Gastroesophageal sphincter (tissue), 4 donors: Measurements from ENCODE around the gene CLCN4. TPM values are rescaled to one million over a fixed set of nuclear protein-coding genes. Genes with fewer than 3 reads are reported as not detected.

Experiments
- ATAC-seq: fragments of 150-250 bp; one replicate; pipeline ENCODE4 v1.9.1; 2016; ENCODE audit warnings: mild to moderate bottlenecking, moderate library complexity
- H3K27ac ChIP-seq, 4 donors: fragments of 200-600 bp; sonication (generic) in 3 of 4; 1 replicate in 3 of 4; 2 replicates in 1 of 4; pipeline ENCODE4 v1.5.1; 2016 to 2019
- H3K27me3 ChIP-seq: fragments of 200-600 bp; sonication (generic); one replicate; pipeline ENCODE4 v1.5.1; 2019
- H3K36me3 ChIP-seq, 2 donors: fragments of 200-600 bp; sonication (generic); one replicate each; pipeline ENCODE4 v1.5.1; 2019; ENCODE audit warnings: control low read depth in 1 of 2
- H3K4me1 ChIP-seq, 3 donors: fragments of 200-600 bp; sonication (generic); 1 replicate in 2 of 3; 2 replicates in 1 of 3; pipeline ENCODE4 v1.5.1; 2016 to 2019; ENCODE audit warnings: control low read depth in 2 of 3
- H3K4me3 ChIP-seq, 2 donors: fragments of 200-600 bp; sonication (generic); one replicate each; pipeline ENCODE4 v1.5.1; 2019; ENCODE audit warnings: mild to moderate bottlenecking in 1 of 2, moderate library complexity in 1 of 2
- H3K9me3 ChIP-seq, 3 donors: fragments of 200-600 bp; sonication (generic); one replicate each; pipeline ENCODE4 v1.5.1; 2017 to 2019; ENCODE audit warnings: control low read depth in 2 of 3
- EP300 ChIP-seq: sonication (generic); formaldehyde crosslinking; IDR thresholded peaks from one replicate; pipeline ENCODE4 v1.6.1; 2017; ENCODE audit warnings: antibody characterized with exemption, mild to moderate bottlenecking
- POLR2A ChIP-seq, 2 donors: fragments of 450-650 bp; IDR thresholded peaks; one replicate each; pipeline ENCODE4 v1.6.1; 2017; ENCODE audit warnings: antibody characterized with exemption in 2 of 2, mild to moderate bottlenecking in 2 of 2, moderate library complexity in 1 of 2
- POLR2AphosphoS5 ChIP-seq: sonication (generic); formaldehyde crosslinking; IDR thresholded peaks from one replicate; pipeline ENCODE4 v1.6.1; 2017; ENCODE audit warnings: antibody characterized with exemption
- WGBS, 2 donors: methylation state at CpG; one replicate each; pipeline ENCODE4 v1.1.5; 2018; ENCODE audit warnings: low coverage in 1 of 2; 5-methylcytosine and 5-hydroxymethylcytosine counted together
- total RNA-seq, 4 donors: library from RNA; depleted of rRNA; stranded (reverse); fragments of >200 nt; gene quantifications; one replicate each; pipeline ENCODE4 v1.1.0, GENCODE V29; 2016
- TF ChIP-seq, protein P1 (sequence below), 4 experiments: fragments of 200-600 bp in 2 of 4; fragments of 450-650 bp in 2 of 4; sonication (generic) in 1 of 4; IDR thresholded peaks; one replicate each; pipeline ENCODE4 v1.5.1; 2017 to 2019; ENCODE audit warnings: antibody characterized with exemption in 4 of 4, mild to moderate bottlenecking in 2 of 4, moderate library complexity in 2 of 4

CLCN4 gene
- total RNA-seq, 4 donors from 2014 or later = 0.16 to 2.3 (median 2.0) TPM

GRCh38 chrX:10115082-10115481 lies 41.7 kb upstream of the CLCN4 start:
- no peaks in the 10 kb centered on the region for H3K27me3 ChIP-seq
- WGBS, 2 donors = 92 to 94% methylated on average over 2 of the region's 5 CpGs
- peaks cover 0 to 20% of the 10 kb centered on the region in 2 donors for H3K36me3 ChIP-seq
- H3K4me3 ChIP-seq = no peak overlapping the region
- TF ChIP-seq EP300 (no peak), POLR2A (IDR thresholded peaks at IDR 0.05) (no peak), POLR2AphosphoS5 (no peak)
- TF ChIP-seq, protein P1, sequence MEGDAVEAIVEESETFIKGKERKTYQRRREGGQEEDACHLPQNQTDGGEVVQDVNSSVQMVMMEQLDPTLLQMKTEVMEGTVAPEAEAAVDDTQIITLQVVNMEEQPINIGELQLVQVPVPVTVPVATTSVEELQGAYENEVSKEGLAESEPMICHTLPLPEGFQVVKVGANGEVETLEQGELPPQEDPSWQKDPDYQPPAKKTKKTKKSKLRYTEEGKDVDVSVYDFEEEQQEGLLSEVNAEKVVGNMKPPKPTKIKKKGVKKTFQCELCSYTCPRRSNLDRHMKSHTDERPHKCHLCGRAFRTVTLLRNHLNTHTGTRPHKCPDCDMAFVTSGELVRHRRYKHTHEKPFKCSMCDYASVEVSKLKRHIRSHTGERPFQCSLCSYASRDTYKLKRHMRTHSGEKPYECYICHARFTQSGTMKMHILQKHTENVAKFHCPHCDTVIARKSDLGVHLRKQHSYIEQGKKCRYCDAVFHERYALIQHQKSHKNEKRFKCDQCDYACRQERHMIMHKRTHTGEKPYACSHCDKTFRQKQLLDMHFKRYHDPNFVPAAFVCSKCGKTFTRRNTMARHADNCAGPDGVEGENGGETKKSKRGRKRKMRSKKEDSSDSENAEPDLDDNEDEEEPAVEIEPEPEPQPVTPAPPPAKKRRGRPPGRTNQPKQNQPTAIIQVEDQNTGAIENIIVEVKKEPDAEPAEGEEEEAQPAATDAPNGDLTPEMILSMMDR (IDR thresholded peaks at IDR 0.05) = no peak
- H3K4me1 ChIP-seq = peaks cover 0 to 49% (median 8%) of the 10 kb centered on the region in 3 donors
- no peak for ATAC-seq
- H3K9me3 ChIP-seq = no peaks in the 10 kb centered on the region
- H3K27ac ChIP-seq = peak overlapping the region in 1 of 4 donors; percentile 24

DNA sequence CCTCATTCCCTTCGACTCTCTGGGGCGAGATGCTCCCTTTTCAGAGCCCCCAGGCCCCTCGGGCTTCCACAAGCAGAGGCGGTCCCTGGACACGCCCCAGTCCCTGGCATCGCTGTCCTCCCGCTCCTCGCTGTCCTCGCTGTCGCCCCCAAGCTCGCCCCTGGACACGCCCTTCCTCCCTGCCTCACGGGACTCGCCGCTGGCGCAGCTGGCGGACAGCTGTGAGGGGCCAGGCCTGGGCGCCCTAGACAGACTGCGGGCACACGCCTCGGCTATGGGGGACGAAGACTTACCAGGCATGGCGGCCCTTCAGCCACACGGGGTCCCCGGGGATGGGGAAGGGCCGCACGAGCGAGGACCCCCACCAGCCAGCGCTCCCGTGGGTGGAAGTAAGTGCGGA lies 39.5 kb upstream of the CLCN4 start:
- H3K4me1 ChIP-seq = peaks cover 2 to 49% (median 3%) of the 10 kb centered on the region in 3 donors
- no peaks in the 10 kb centered on the region for H3K9me3 ChIP-seq
- H3K27me3 ChIP-seq = no peaks in the 10 kb centered on the region
- no peak overlapping the region for H3K27ac ChIP-seq
- H3K36me3 ChIP-seq = peaks cover 0 to 20% of the 10 kb centered on the region in 2 donors
- no peak for TF ChIP-seq EP300
- TF ChIP-seq, protein P1 (IDR thresholded peaks at IDR 0.05) = no peak
- no peak overlapping the region for H3K4me3 ChIP-seq
- ATAC-seq = no peak
- no CpG with 5 or more reads among the region's 31 CpGs for WGBS, 2 donors

DNA sequence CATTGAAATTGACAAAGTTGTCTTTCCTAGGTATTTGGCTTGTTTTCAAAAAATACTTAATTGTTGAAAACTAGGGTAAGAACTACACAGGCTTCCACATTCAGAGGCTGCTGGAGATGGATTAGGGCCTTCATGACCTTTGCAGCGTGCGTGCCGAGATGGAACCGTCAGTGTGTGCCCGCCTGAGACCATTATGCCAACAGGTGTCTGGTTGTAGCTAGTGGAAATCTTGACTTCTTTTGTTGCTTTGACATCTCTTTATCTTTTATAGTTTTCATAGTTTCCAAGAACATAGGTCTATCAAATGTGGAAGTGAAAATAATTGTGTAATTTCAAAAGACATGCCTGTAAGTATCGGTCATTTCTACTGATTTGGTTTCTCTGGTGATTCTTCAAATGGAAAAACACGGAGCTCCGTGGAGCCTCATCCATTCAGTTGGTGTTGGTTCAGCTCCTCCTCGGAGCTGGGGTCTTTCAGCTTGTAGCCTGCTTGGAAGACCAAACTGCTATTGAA lies 38.9 kb upstream of the CLCN4 start:
- Histone ChIP-seq H3K27me3 (no peaks in the 10 kb centered on the region), H3K27ac (peak overlapping the region in 2 of 4 donors; percentile 59 to 61), H3K36me3 (peaks cover 0 to 20% of the 10 kb centered on the region in 2 donors), H3K4me1 (peaks cover 2 to 49% (median 3%) of the 10 kb centered on the region in 3 donors), H3K9me3 (no peaks in the 10 kb centered on the region), H3K4me3 (no peak overlapping the region)
- no peak for ATAC-seq
- WGBS, 2 donors = 81 to 92% methylated on average over 2 to 9 of the region's 9 CpGs
- TF ChIP-seq EP300 (no peak), POLR2AphosphoS5 (no peak), POLR2A (IDR thresholded peaks at IDR 0.05) (no peak)
- TF ChIP-seq, protein P1 (IDR thresholded peaks at IDR 0.05) = no peak

DNA sequence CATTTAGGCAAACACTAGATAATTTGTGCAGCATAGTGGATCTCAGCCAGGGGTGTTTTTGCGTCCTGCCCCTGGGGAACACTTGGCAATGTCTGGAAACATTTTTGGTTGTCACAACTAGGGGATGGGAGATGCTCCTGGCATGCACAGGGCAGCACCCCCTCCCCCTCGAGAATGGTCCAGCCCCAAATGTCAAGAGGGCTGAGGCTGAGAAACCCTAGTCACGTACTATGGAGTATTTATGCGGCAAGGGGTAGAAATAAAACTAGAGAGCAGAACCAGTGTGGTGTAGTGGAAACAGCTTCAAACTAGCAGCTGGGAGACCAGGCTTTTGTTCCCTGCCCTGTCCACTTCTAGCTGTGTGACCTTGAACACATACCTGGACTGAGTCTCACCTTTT lies 38.2 kb upstream of the CLCN4 start:
- Histone ChIP-seq H3K27ac (peak overlapping the region; percentile 47 to 61 (median 56)), H3K9me3 (no peaks in the 10 kb centered on the region), H3K36me3 (peaks cover 0 to 20% of the 10 kb centered on the region in 2 donors), H3K4me3 (no peak overlapping the region), H3K4me1 (peaks cover 2 to 44% (median 3%) of the 10 kb centered on the region in 3 donors), H3K27me3 (no peaks in the 10 kb centered on the region)
- TF ChIP-seq POLR2A (IDR thresholded peaks at IDR 0.05) = no peak
- ATAC-seq = no peak
- WGBS, 2 donors = 80 to 92% methylated on average over 2 of the region's 4 CpGs

- Histone ChIP-seq H3K4me3 (no peak overlapping the region), H3K4me1 (peaks cover 2 to 44% (median 3%) of the 10 kb centered on the region in 3 donors), H3K27ac (peak overlapping the region; percentile 47 to 61 (median 56)), H3K9me3 (no peaks in the 10 kb centered on the region), H3K27me3 (no peaks in the 10 kb centered on the region), H3K36me3 (peaks cover 0 to 23% of the 10 kb centered on the region in 2 donors)
- 4 to 34% methylated on average over 6 to 14 of the region's 16 CpGs for WGBS, 2 donors
- TF ChIP-seq POLR2AphosphoS5 = peak; percentile 89
- no peak for TF ChIP-seq EP300
- TF ChIP-seq, protein P1 (IDR thresholded peaks at IDR 0.05) = peak; percentile 97 to 100 (median 100)
- ATAC-seq = peak; percentile 56
Observed at GRCh38 chrX:10119399-10119990, 37.3 kb upstream of the CLCN4 start.
